SK-N-SH treated with all-trans-retinoic acid at 6 μM for 48 hours (cell line): ENCODE measurements around the gene TOM1L2.

Source experiments
- ATAC-seq: fragments of 200-7000 bp; cut with Tn5 transposase; 3 replicates; pipeline ENCODE4 v1.9.1; 2020; ENCODE audit warnings: mild to moderate bottlenecking, moderate library complexity
- ARNTL ChIP-seq: fragments of 450-650 bp; formaldehyde crosslinking; IDR thresholded peaks from 2 replicates; pipeline ENCODE4 v1.5.0; 2020; ENCODE audit warnings: low read depth, mild to moderate bottlenecking, moderate library complexity, borderline replicate concordance
- BACH2 ChIP-seq: fragments of 250-450 bp; sonication (Bioruptor Pico); IDR thresholded peaks from 2 replicates; pipeline ENCODE4 v1.9.0; 2021; ENCODE audit warnings: mild to moderate bottlenecking, borderline replicate concordance
- CSDC2 ChIP-seq: fragments of 250-450 bp; sonication (Bioruptor Pico); IDR thresholded peaks from 2 replicates; pipeline ENCODE4 v1.5.0; 2020; ENCODE audit warnings: mild to moderate bottlenecking, moderate library complexity
- ESRRG ChIP-seq: fragments of 250-450 bp; sonication (Bioruptor Pico); IDR thresholded peaks from 2 replicates; pipeline ENCODE4 v1.6.1; 2021; ENCODE audit warnings: mild to moderate bottlenecking
- ISL1 ChIP-seq: fragments of 250-450 bp; sonication (Bioruptor Pico); IDR thresholded peaks from 2 replicates; pipeline ENCODE4 v2.1.2; 2022; ENCODE audit warnings: mild to moderate bottlenecking, moderate library complexity
- OSR1 ChIP-seq: fragments of 250-450 bp; sonication (Bioruptor Pico); IDR thresholded peaks from 2 replicates; pipeline ENCODE4 v1.8.0; 2022; ENCODE audit warnings: moderate library complexity, mild to moderate bottlenecking, inconsistent platforms
- PATZ1 ChIP-seq: fragments of 250-450 bp; sonication (Bioruptor Pico); IDR thresholded peaks from 2 replicates; pipeline ENCODE4 v1.8.0; 2020; ENCODE audit warnings: mild to moderate bottlenecking, moderate library complexity, borderline replicate concordance
- POU6F1 ChIP-seq: fragments of 250-450 bp; sonication (Bioruptor Pico); IDR thresholded peaks from 2 replicates; pipeline ENCODE4 v1.8.0; 2021; ENCODE audit warnings: low read depth, mild to moderate bottlenecking, moderate library complexity, borderline replicate concordance
- PPARA ChIP-seq: fragments of 250-450 bp; sonication (Bioruptor Pico); IDR thresholded peaks from 2 replicates; pipeline ENCODE4 v1.5.0; 2020; ENCODE audit warnings: mild to moderate bottlenecking, borderline replicate concordance
- RARB ChIP-seq: fragments of 250-450 bp; sonication (Bioruptor Pico); IDR thresholded peaks from 2 replicates; pipeline ENCODE4 v1.8.0; 2021; ENCODE audit warnings: mild to moderate bottlenecking, moderate library complexity
- SNAI2 ChIP-seq: fragments of 250-450 bp; sonication (Bioruptor Pico); IDR thresholded peaks from 2 replicates; pipeline ENCODE4 v1.5.0; 2020; ENCODE audit warnings: mild to moderate bottlenecking, moderate library complexity
- TCF4 ChIP-seq: fragments of 250-450 bp; sonication (Bioruptor Pico); IDR thresholded peaks from 2 replicates; pipeline ENCODE4 v1.8.0; 2021; ENCODE audit warnings: mild to moderate bottlenecking, moderate library complexity, borderline replicate concordance
- TOX ChIP-seq: fragments of 250-450 bp; sonication (Bioruptor Pico); IDR thresholded peaks from 2 replicates; pipeline ENCODE4 v1.8.0; 2021; ENCODE audit warnings: mild to moderate bottlenecking, moderate library complexity, borderline replicate concordance
- ZC3H10 ChIP-seq: fragments of 250-450 bp; sonication (Bioruptor Pico); IDR thresholded peaks from 2 replicates; pipeline ENCODE4 v1.5.1; 2021; ENCODE audit warnings: mild to moderate bottlenecking, moderate library complexity
- ZFP3 ChIP-seq: fragments of 250-450 bp; sonication (Bioruptor Pico); IDR thresholded peaks from 2 replicates; pipeline ENCODE4 v1.5.0; 2020; ENCODE audit warnings: mild to moderate bottlenecking, moderate library complexity
- ZFP30 ChIP-seq: fragments of 450-650 bp; formaldehyde crosslinking; IDR thresholded peaks from 2 replicates; pipeline ENCODE4 v1.5.0; 2022; ENCODE audit warnings: mild to moderate bottlenecking, moderate library complexity
- ZNF565 ChIP-seq: fragments of 450-650 bp; formaldehyde crosslinking; conservative IDR thresholded peaks from 2 replicates; pipeline ENCODE4 v1.5.0; 2020; ENCODE audit warnings: low read depth, mild to moderate bottlenecking, moderate library complexity
- ZNF70 ChIP-seq: fragments of 450-650 bp; formaldehyde crosslinking; IDR thresholded peaks from 2 replicates; pipeline ENCODE4 v1.5.0; 2020; ENCODE audit warnings: mild to moderate bottlenecking, moderate library complexity
- ZNF8 ChIP-seq: fragments of 450-650 bp; formaldehyde crosslinking; IDR thresholded peaks from 2 replicates; pipeline ENCODE4 v1.5.0; 2020; ENCODE audit warnings: mild to moderate bottlenecking, moderate library complexity
- TF ChIP-seq, protein P1 (sequence below): fragments of 250-450 bp; sonication (Bioruptor Pico); IDR thresholded peaks from 2 replicates; pipeline ENCODE4 v1.5.1; 2020; ENCODE audit warnings: low read depth, mild to moderate bottlenecking, moderate library complexity
- TF ChIP-seq, protein P2 (sequence below): fragments of 250-450 bp; sonication (Bioruptor Pico); IDR thresholded peaks from 2 replicates; pipeline ENCODE4 v1.5.1; 2021; ENCODE audit warnings: mild to moderate bottlenecking, moderate library complexity
- TF ChIP-seq, protein P3 (sequence below): fragments of 250-450 bp; sonication (Bioruptor Pico); IDR thresholded peaks from 2 replicates; pipeline ENCODE4 v1.5.0; 2020; ENCODE audit warnings: mild to moderate bottlenecking, moderate library complexity

Gene TOM1L2

DNA sequence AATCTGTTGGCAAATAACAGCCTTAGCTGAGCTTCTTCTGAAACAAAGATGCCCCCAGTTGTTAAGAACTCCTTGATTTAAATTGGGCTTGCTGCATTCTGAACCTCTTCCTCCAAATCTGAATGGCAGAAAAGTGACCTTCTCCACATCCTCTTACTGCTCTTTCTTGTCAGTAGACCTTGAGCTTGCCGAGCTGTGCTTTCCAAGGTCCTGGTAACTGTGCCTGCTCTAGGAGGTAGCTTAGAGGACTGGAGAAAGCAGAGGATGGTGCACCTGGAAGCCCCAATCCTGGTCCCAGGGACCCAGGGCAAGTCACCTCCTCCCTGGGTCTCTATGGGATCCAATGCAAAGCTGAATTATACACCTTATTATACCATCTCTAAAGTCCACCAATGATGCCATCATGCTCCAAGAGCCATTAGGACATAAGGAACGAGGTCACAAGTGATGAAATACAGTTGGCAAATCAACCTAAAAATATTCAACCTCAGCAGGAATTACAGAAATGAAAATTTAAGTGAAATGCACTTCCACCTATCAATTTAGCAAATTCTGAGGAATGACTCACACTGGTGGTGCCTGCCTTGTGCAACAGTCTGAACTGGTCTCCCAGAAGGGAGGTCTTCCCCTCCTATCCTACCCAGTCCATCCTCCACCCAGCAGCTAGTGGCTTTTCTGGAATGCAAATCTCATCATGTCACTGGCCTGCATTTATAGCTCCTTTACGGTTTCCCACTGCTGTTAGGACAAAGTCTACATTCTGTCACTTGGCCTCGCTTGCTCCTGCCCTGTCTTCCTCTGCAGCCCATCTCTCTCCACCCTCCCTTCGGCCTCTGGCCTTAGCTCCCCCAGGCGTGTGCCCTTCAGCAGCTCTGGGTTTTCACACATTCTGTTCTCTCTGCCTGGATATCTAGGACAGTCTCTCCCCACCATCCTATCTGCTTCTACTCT is 36.6 kb downstream of the TOM1L2 start:
- TF ChIP-seq ARNTL (CRISPR knock-in tag) (no peak), TOX (CRISPR knock-in tag) (no peak), ISL1 (CRISPR knock-in tag) (peak; percentile 96), PATZ1 (CRISPR knock-in tag) (no peak; the same call in 1 of the 2 replicates), CSDC2 (CRISPR knock-in tag) (peak; percentile 71), OSR1 (CRISPR knock-in tag) (no peak), SNAI2 (CRISPR knock-in tag) (no peak; the same call in 1 of the 2 replicates), ZNF70 (CRISPR knock-in tag) (no peak), ESRRG (no peak), ZFP3 (CRISPR knock-in tag) (no peak), ZC3H10 (CRISPR knock-in tag) (no peak), PPARA (CRISPR knock-in tag) (no peak), ZNF565 (CRISPR knock-in tag) (no peak), BACH2 (CRISPR knock-in tag) (no peak), POU6F1 (CRISPR knock-in tag) (no peak), ZFP30 (no peak), TCF4 (CRISPR knock-in tag) (no peak), ZNF8 (no peak), RARB (CRISPR knock-in tag) (no peak)
- TF ChIP-seq, protein P1, sequence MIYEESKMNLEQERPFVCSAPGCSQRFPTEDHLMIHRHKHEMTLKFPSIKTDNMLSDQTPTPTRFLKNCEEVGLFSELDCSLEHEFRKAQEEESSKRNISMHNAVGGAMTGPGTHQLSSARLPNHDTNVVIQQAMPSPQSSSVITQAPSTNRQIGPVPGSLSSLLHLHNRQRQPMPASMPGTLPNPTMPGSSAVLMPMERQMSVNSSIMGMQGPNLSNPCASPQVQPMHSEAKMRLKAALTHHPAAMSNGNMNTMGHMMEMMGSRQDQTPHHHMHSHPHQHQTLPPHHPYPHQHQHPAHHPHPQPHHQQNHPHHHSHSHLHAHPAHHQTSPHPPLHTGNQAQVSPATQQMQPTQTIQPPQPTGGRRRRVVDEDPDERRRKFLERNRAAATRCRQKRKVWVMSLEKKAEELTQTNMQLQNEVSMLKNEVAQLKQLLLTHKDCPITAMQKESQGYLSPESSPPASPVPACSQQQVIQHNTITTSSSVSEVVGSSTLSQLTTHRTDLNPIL (CRISPR knock-in tag) = peak; percentile 29; the same call in 1 of the 2 replicates
- TF ChIP-seq, protein P2, sequence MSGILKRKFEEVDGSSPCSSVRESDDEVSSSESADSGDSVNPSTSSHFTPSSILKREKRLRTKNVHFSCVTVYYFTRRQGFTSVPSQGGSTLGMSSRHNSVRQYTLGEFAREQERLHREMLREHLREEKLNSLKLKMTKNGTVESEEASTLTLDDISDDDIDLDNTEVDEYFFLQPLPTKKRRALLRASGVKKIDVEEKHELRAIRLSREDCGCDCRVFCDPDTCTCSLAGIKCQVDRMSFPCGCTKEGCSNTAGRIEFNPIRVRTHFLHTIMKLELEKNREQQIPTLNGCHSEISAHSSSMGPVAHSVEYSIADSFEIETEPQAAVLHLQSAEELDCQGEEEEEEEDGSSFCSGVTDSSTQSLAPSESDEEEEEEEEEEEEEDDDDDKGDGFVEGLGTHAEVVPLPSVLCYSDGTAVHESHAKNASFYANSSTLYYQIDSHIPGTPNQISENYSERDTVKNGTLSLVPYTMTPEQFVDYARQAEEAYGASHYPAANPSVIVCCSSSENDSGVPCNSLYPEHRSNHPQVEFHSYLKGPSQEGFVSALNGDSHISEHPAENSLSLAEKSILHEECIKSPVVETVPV (CRISPR knock-in tag) = no peak
- TF ChIP-seq, protein P3, sequence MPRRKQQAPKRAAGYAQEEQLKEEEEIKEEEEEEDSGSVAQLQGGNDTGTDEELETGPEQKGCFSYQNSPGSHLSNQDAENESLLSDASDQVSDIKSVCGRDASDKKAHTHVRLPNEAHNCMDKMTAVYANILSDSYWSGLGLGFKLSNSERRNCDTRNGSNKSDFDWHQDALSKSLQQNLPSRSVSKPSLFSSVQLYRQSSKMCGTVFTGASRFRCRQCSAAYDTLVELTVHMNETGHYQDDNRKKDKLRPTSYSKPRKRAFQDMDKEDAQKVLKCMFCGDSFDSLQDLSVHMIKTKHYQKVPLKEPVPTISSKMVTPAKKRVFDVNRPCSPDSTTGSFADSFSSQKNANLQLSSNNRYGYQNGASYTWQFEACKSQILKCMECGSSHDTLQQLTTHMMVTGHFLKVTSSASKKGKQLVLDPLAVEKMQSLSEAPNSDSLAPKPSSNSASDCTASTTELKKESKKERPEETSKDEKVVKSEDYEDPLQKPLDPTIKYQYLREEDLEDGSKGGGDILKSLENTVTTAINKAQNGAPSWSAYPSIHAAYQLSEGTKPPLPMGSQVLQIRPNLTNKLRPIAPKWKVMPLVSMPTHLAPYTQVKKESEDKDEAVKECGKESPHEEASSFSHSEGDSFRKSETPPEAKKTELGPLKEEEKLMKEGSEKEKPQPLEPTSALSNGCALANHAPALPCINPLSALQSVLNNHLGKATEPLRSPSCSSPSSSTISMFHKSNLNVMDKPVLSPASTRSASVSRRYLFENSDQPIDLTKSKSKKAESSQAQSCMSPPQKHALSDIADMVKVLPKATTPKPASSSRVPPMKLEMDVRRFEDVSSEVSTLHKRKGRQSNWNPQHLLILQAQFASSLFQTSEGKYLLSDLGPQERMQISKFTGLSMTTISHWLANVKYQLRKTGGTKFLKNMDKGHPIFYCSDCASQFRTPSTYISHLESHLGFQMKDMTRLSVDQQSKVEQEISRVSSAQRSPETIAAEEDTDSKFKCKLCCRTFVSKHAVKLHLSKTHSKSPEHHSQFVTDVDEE = no peak
- ATAC-seq = peak; percentile 82

DNA sequence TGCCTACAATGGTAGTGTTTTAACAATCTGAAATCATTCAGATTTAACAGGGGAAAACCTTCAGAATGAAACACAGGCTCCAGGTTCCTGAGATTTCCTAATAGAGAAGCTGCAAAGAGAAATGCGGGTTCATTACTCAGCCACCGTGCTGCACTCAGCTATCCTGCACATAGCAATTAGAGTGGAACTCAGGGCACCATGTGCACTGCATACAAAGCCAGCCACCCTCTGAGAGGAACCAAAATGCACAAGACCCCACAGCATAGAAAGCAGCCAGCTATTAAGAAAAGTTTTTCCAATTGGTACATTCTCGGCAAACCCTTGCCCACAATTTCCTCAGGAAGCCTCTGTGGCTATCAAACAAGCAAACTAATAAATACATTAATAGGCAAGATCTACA is 37.4 kb downstream of the TOM1L2 start:
- ATAC-seq = no peak
- no peak for TF ChIP-seq ZNF70 (CRISPR knock-in tag)
- TF ChIP-seq OSR1 (CRISPR knock-in tag) = no peak
- no peak for TF ChIP-seq ARNTL (CRISPR knock-in tag)
- no peak for TF ChIP-seq ZFP30
